GM23338 (cell line): ENCODE data around the gene MPRIP.

ENCODE experiments used
- CREB1 ChIP-seq: fragments of 250-450 bp; sonication (Bioruptor Pico); IDR thresholded peaks from 2 replicates; pipeline ENCODE4 v1.5.0; 2020; ENCODE audit warnings: low read depth, mild to moderate bottlenecking, moderate library complexity
- EZH2 ChIP-seq: fragments of 200-600 bp; sonication (generic); IDR thresholded peaks from one replicate; pipeline ENCODE4 v1.8.0; 2017; ENCODE audit warnings: antibody characterized with exemption, mild to moderate bottlenecking, low read depth; ENCODE audit not compliant: unreplicated experiment
- EZH2phosphoT487 ChIP-seq: fragments of 200-600 bp; sonication (generic); IDR thresholded peaks from one replicate; pipeline ENCODE4 v1.8.1; 2018; ENCODE audit warnings: antibody characterized with exemption; ENCODE audit not compliant: unreplicated experiment
- JUNB ChIP-seq: IDR thresholded peaks from one replicate; pipeline ENCODE4 v1.6.1; 2016; ENCODE audit warnings: antibody characterized with exemption; ENCODE audit not compliant: unreplicated experiment
- POLR2AphosphoS5 ChIP-seq: IDR thresholded peaks from 2 replicates; pipeline ENCODE4 v1.6.1; 2016; ENCODE audit warnings: antibody characterized with exemption, low read depth
- STAT1 ChIP-seq: IDR thresholded peaks from one replicate; pipeline ENCODE4 v1.6.1; 2016; ENCODE audit warnings: antibody characterized with exemption; ENCODE audit not compliant: unreplicated experiment
- ZNF331 ChIP-seq: fragments of 250-450 bp; sonication (Bioruptor Pico); IDR thresholded peaks from 2 replicates; pipeline ENCODE4 v1.5.0; 2020; ENCODE audit warnings: low read depth, mild to moderate bottlenecking, moderate library complexity
- TF ChIP-seq, protein P1 (sequence below), 2 experiments: fragments of 200-600 bp in 1 of 2; sonication (generic) in 1 of 2; conservative IDR thresholded peaks; 2 replicates each; pipeline versions ENCODE4 v1.5.1 to v1.6.1; 2016 to 2017; ENCODE audit warnings: antibody characterized with exemption in 2 of 2, low read depth in 2 of 2, mild to moderate bottlenecking in 2 of 2, moderate library complexity in 1 of 2
- TF ChIP-seq, protein P2 (sequence below): IDR thresholded peaks from one replicate; pipeline ENCODE4 v1.6.1; 2018; ENCODE audit warnings: antibody characterized with exemption; ENCODE audit not compliant: unreplicated experiment

DNA sequence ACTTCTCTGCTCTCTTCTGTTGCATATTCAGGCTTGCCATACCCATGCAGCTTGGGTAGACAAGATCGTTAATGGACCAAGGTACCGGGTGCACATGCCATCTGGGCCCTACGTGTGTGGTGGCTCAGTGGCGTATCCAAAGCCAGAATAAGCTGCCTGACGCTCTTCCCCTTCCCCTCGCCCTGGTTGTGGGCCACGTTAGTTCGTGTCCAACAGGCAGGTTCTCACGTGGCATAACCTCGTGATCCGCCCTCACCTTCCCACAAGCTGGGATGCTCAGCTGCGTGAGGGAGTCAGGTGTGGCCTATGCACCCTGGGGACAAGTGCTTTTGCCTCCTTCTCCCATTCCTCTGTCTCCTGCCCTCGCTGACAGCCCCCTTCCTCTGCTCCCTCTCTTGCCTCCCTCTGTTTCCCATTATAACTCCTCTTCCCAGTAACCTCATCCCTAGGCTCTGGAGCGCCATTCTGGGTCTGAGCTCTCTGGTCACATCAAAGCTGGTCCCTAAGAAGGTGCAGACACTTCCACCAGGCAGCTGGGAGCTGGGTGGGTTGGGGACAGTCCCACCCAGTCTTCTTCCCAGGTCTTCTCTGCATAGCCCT, 86.3 kb downstream of the MPRIP start:
- TF ChIP-seq, protein P1, sequence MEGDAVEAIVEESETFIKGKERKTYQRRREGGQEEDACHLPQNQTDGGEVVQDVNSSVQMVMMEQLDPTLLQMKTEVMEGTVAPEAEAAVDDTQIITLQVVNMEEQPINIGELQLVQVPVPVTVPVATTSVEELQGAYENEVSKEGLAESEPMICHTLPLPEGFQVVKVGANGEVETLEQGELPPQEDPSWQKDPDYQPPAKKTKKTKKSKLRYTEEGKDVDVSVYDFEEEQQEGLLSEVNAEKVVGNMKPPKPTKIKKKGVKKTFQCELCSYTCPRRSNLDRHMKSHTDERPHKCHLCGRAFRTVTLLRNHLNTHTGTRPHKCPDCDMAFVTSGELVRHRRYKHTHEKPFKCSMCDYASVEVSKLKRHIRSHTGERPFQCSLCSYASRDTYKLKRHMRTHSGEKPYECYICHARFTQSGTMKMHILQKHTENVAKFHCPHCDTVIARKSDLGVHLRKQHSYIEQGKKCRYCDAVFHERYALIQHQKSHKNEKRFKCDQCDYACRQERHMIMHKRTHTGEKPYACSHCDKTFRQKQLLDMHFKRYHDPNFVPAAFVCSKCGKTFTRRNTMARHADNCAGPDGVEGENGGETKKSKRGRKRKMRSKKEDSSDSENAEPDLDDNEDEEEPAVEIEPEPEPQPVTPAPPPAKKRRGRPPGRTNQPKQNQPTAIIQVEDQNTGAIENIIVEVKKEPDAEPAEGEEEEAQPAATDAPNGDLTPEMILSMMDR (conservative IDR thresholded peaks at IDR 0.05; ENCODE audit: low read depth in 2 of 2) = no peak
- TF ChIP-seq EZH2 (no peak), CREB1 (CRISPR knock-in tag) (no peak), POLR2AphosphoS5 (no peak), EZH2phosphoT487 (no peak), JUNB (no peak), STAT1 (no peak), ZNF331 (CRISPR knock-in tag) (no peak)
- TF ChIP-seq, protein P2, sequence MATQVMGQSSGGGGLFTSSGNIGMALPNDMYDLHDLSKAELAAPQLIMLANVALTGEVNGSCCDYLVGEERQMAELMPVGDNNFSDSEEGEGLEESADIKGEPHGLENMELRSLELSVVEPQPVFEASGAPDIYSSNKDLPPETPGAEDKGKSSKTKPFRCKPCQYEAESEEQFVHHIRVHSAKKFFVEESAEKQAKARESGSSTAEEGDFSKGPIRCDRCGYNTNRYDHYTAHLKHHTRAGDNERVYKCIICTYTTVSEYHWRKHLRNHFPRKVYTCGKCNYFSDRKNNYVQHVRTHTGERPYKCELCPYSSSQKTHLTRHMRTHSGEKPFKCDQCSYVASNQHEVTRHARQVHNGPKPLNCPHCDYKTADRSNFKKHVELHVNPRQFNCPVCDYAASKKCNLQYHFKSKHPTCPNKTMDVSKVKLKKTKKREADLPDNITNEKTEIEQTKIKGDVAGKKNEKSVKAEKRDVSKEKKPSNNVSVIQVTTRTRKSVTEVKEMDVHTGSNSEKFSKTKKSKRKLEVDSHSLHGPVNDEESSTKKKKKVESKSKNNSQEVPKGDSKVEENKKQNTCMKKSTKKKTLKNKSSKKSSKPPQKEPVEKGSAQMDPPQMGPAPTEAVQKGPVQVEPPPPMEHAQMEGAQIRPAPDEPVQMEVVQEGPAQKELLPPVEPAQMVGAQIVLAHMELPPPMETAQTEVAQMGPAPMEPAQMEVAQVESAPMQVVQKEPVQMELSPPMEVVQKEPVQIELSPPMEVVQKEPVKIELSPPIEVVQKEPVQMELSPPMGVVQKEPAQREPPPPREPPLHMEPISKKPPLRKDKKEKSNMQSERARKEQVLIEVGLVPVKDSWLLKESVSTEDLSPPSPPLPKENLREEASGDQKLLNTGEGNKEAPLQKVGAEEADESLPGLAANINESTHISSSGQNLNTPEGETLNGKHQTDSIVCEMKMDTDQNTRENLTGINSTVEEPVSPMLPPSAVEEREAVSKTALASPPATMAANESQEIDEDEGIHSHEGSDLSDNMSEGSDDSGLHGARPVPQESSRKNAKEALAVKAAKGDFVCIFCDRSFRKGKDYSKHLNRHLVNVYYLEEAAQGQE = no peak
